ENCODE data around the gene TMPRSS3. TPM values are rescaled to one million over a fixed set of nuclear protein-coding genes. Genes with fewer than 3 reads are reported as not detected.

Gene TMPRSS3
- total and polyA plus RNA-seq, 2 of the 13 experiments (the other 11 are each of a cell fraction or from before 2014, with no cell fraction given), result 2.8 to 16.9 TPM

DNA sequence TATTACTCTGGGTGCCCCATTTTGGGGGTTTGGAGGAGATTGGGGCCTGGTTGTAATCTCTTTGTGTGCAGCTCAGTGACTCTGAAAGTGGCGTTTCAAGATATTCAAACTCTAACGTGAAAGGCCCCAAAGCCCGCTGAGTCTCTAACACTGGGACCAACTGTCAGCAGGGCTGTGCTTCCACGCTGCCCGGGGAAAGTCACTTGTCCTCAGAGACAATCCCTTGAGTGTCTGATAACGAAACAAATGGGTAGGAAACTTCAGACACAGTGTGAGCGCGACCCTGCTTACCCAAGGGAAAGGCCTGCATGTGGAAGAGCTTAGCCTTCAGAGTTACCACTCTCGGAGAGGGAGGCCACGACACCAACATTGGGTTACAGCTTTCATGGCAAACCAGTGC lies 8.7 kb upstream of the TMPRSS3 start:
- no peak overlapping the region for H2AFZ ChIP-seq (ENCODE audit: low read length)
- H3K4me2 ChIP-seq (ENCODE audit: low read depth, low read length), result no peak overlapping the region
- no peaks in the 10 kb centered on the region for H4K20me1 ChIP-seq (ENCODE audit: insufficient read depth, low read length)
- no peaks in the 10 kb centered on the region for H3K36me3 ChIP-seq (replicated peaks in 1 of 2; ENCODE audit: control insufficient read depth in 1 of 2, insufficient read depth in 2 of 2, low read length in 2 of 2)
- peaks cover 30% of the 10 kb centered on the region for H3K4me1 ChIP-seq (ENCODE audit: insufficient read depth, low read length)
- H3K27me3 ChIP-seq (ENCODE audit: control insufficient read depth in 1 of 2, insufficient read depth in 2 of 2, low read length in 2 of 2), result peaks cover 0 to 2% of the 10 kb centered on the region in 2 experiments; a peak in 2 of 5 replicates
- CTCF ChIA-PET (ENCODE audit: low intra/inter-chr PET ratio, low total read pairs), result no interaction called here
- H3K9me3 ChIP-seq (ENCODE audit: low read length), result peaks cover 9% of the 10 kb centered on the region
- intact Hi-C loops (cut with micrococcal nuclease; ENCODE audit: unreplicated experiment), result no loop called here
- DNase-seq (ENCODE audit: low spot score) (no peak), FAIRE-seq (no peak), ATAC-seq (no peak)
- TF ChIP-seq PAF1 (CRISPR knock-in tag; IDR thresholded peaks at IDR 0.05) (no peak), ZNF430 (CRISPR knock-in tag; IDR thresholded peaks at IDR 0.05) (no peak), TCF7L2 (IDR thresholded peaks at IDR 0.05; ENCODE audit: low read depth, low read length) (no peak), XBP1 (CRISPR knock-in tag; IDR thresholded peaks at IDR 0.05) (no peak), HOXA7 (CRISPR knock-in tag; IDR thresholded peaks at IDR 0.05) (no peak), SAP130 (CRISPR knock-in tag; IDR thresholded peaks at IDR 0.05; ENCODE audit: low read depth) (no peak), ZNF891 (CRISPR knock-in tag; IDR thresholded peaks at IDR 0.05) (no peak), PRMT3 (CRISPR knock-in tag; IDR thresholded peaks at IDR 0.05; ENCODE audit: borderline replicate concordance, low read depth) (no peak), HIVEP1 (CRISPR knock-in tag; IDR thresholded peaks at IDR 0.05) (no peak), NFATC3 (CRISPR knock-in tag; IDR thresholded peaks at IDR 0.05) (no peak), TOE1 (CRISPR knock-in tag; IDR thresholded peaks at IDR 0.05) (no peak), ZNF160 (CRISPR knock-in tag; IDR thresholded peaks at IDR 0.05) (no peak), ZNF121 (CRISPR knock-in tag; IDR thresholded peaks at IDR 0.05) (no peak), ZNF768 (CRISPR knock-in tag; IDR thresholded peaks at IDR 0.05) (no peak), HOXA9 (CRISPR knock-in tag; IDR thresholded peaks at IDR 0.05; ENCODE audit: borderline replicate concordance) (no peak), MLXIP (CRISPR knock-in tag; IDR thresholded peaks at IDR 0.05; ENCODE audit: borderline replicate concordance) (no peak)
- TF ChIP-seq, protein P1, sequence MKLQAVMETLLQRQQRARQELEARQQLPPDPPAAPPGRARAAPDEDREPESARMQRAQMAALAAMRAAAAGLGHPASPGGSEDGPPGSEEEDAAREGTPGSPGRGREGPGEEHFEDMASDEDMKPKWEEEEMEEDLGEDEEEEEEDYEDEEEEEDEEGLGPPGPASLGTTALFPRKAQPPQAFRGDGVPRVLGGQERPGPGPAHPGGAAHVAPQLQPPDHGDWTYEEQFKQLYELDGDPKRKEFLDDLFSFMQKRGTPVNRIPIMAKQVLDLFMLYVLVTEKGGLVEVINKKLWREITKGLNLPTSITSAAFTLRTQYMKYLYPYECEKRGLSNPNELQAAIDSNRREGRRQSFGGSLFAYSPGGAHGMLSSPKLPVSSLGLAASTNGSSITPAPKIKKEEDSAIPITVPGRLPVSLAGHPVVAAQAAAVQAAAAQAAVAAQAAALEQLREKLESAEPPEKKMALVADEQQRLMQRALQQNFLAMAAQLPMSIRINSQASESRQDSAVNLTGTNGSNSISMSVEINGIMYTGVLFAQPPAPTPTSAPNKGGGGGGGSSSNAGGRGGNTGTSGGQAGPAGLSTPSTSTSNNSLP (IDR thresholded peaks at IDR 0.05; ENCODE audit: low read depth, low read length), result no peak
- TF ChIP-seq, protein P2, sequence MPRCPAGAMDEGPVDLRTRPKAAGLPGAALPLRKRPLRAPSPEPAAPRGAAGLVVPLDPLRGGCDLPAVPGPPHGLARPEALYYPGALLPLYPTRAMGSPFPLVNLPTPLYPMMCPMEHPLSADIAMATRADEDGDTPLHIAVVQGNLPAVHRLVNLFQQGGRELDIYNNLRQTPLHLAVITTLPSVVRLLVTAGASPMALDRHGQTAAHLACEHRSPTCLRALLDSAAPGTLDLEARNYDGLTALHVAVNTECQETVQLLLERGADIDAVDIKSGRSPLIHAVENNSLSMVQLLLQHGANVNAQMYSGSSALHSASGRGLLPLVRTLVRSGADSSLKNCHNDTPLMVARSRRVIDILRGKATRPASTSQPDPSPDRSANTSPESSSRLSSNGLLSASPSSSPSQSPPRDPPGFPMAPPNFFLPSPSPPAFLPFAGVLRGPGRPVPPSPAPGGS (CRISPR knock-in tag; IDR thresholded peaks at IDR 0.05), result no peak
- TF ChIP-seq, protein P3, sequence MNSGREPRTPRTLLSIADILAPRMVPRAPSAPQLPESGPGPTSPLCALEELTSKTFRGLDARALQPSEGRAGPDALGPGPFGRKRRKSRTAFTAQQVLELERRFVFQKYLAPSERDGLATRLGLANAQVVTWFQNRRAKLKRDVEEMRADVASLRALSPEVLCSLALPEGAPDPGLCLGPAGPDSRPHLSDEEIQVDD (CRISPR knock-in tag; IDR thresholded peaks at IDR 0.05; ENCODE audit: borderline replicate concordance), result no peak
- in situ Hi-C loops (cut with HindIII; ENCODE audit: extremely low pct_ligation_motif_present, low pct_unique_long_range_greater_than_20kb), result no loop called here
- no peak overlapping the region for H3K4me3 ChIP-seq (replicated peaks in 1 of 3; ENCODE audit: insufficient read depth in 1 of 3, low read depth in 2 of 3, low read length in 3 of 3)
- BruUV-seq (replicated peaks), result no TSS peak
- 69% methylated on average over 9 of the region's 10 CpGs for WGBS (ENCODE audit: low lambda C conversion rate)
- H3K27ac ChIP-seq (ENCODE audit: extremely low read length, insufficient read depth, low read length), result no peak overlapping the region
- no peak overlapping the region for H3K9ac ChIP-seq (ENCODE audit: insufficient read depth, low read depth, low read length)
- POLR2A ChIA-PET, result interaction anchor here (2.0 kb wide), 1 partner anchor 18 kb away, joined by 8 read pairs; no protein-coding TSS in a partner anchor
- H3K79me2 ChIP-seq (ENCODE audit: insufficient read depth, low read length), result no peaks in the 10 kb centered on the region

Measured in HepG2 (cell line).